SIG-M5 treated with dmso at 0.1 percent for 504 hours (cell line): Measurements from ENCODE around the gene SNAPC3.

ENCODE experiments used
- DNase-seq: peaks from one replicate; lab custom pipeline; 2025; ENCODE audit not compliant: unreplicated experiment; lab: John Stamatoyannopoulos, UW

SNAPC3 gene

GRCh38 chr9:15485836-15486666 is 63.4 kb downstream of the SNAPC3 start:
- DNase-seq: peak; percentile 9

- DNase-seq: no peak
These were observed 69.3 kb downstream of the SNAPC3 start for GRCh38 chr9:15491950-15492349.

DNA sequence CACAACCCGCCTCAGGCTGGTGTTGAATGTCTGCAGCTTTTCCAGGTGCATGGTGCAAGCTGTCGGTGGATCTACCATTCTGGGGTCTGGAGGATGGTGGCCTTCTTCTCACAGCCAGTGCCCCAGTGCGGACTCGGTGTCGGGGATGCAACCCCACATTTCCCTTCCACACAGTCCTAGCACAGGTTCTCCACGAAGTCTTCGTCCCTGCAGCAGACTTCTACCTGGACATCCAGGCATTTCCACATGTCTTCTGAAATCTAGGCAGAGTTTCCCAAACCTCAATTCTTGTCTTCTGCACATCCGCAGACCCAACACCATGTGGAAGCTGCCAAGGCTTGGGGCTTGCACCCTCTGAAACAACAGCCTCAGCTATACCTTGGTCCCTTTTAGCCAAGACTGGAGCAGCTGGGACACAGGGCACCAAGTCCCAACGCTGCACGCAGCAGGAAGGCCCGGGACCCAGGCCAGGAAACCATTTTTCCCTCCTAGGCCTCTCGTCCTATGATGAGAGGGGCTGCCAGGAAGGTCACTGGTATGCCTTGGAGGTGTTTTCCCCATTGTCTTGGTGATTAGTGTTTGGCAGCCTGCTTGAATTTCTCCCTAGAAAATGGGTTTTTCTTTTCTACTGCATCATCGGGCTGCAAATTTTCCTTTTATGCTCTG is 69.9 kb downstream of the SNAPC3 start:
- DNase-seq: no peak

- DNase-seq: no peak
These were observed 75.7 kb downstream of the SNAPC3 start for GRCh38 chr9:15498246-15498995.

DNA sequence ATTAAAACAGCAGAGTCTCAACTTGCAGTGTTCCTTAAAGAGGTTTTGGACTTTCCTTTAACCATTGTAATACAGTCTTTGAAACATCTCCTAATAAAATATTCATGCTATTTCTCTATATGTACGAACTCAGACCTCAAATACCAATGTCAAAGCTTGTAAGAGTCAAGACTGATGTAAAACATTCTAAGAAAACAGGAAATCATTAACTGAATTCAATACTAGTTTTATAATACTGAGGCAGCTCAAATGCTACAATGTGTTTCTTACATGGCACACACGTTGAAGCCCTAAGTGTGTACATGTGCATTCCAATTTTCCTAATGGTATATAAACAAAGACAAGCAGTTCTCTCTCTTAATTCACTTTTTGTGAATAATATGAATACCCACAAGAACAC is 76.5 kb downstream of the SNAPC3 start:
- no peak for DNase-seq

- no peak for DNase-seq
These were observed 78.5 kb downstream of the SNAPC3 start for GRCh38 chr9:15501179-15501578.

- no peak for DNase-seq
These were observed 79.1 kb downstream of the SNAPC3 start for GRCh38 chr9:15501803-15502202.

GRCh38 chr9:15505921-15506320 is 83.2 kb downstream of the SNAPC3 start:
- no peak for DNase-seq

DNA sequence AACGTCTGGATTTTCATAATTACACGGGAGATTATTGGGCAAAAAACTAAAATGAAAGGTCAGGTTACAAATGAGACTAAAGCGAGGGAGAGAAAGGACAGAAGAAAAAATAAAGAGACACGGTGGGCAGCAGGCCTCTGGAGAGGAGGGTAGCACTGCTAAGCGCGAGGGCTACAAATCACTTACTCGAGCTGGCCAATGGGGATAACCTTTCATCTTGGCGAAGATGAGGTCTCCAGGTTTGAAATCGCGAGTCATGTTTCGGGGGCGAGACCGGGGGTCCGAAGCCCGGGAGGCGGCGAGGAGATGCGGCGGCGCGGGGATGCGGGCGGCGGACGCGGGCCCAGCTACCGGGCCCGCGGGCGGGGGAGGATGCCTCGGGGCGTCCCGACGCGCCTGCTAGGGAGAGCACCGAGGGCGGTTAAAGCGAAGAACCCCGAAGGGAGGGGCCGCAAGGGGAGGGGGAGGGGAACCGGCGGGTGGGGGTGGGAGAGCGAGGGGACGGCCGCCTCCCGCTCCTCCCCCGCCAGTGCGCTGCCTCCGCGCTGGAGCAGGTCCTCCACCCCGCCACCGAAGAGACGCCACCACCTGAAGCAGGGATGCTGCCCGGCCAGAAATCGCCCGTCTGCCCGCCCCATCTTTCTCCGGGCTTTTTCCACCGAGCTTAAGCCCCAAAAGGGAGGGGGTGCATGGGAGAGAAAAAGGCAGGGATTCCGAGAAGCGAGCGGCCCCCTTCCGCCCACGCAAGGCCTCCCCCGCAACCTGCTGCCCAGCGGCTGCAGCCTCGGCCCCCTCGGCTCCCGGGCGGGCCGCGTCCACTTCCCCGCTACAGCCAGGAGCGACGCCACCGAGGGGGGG is 87.5 kb downstream of the SNAPC3 start:
- no peak for DNase-seq

DNA sequence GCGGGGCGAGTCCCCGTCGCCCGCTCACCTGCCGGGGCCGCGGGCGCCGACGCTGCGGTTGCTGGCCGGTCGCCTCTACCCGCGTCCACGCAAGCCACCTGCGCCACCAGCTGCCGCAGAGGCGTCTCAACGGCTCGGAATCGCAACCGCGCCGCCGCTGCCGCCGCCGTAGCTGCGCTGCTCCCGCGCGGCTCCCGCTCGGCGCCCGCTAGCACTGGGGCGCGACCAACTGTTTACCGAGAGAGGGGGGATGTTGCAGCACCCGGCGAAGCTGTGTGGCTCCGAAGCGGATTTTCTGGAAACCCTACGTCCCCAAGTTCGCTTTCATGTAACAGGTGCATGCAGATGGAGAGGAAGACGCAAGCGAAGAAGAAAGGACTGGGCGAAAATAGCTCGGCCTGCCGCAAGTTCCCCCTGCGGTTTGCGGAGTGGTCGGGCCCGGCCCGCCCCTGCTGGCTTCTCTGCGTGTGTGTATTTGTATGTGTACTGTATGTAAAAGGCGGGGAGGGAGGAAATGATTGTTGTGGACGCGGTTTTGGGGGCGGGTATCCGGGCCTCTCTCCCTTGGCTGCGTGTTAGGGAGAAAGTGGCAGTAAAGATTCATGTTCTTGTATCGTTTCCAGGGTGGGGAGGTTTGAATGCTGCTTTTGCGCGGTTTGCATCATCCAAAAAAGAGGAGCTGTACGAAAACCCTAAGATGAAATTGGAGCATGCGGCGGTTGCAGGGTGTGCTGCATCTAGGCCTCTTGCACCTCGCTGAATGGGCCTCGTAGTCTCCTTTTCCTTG is 88.3 kb downstream of the SNAPC3 start, which contains the start of gene PSIP1:
TSS of gene PSIP1 (minus strand) at position 182 of the 787 bp plus-strand sequence. CDS start 782 bp downstream, outside the sequence.
- DNase-seq: peak; percentile 86
